ENCODE results near the gene NOTCH1.

DNA sequence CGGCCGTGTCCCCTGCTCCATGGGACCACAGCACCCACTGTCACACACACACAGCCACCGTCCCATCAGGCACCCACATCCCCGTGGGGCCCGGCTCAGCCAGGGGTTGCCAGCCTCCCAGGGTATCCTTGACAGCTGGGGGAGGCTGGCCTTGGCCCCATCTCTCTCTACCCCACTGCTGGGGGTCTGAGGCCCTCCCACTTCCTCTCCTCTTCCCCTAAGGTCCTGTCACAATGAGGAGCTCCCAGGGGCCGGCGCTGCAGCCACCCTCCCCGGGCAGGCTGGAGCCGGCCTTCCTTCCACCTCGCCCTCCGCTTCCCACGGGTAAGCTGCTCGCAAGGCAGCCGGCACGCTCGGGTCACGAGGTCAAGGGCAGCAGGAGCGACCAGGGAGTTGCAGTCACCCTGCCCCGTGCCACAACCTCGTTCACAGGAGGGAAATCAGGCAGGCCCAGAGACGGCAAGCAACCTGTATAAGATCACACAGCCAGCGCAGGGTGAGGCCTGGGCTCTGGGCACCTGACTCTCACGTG, 38.6 kb upstream of the NOTCH1 start:
- TF ChIP-seq, protein P1, sequence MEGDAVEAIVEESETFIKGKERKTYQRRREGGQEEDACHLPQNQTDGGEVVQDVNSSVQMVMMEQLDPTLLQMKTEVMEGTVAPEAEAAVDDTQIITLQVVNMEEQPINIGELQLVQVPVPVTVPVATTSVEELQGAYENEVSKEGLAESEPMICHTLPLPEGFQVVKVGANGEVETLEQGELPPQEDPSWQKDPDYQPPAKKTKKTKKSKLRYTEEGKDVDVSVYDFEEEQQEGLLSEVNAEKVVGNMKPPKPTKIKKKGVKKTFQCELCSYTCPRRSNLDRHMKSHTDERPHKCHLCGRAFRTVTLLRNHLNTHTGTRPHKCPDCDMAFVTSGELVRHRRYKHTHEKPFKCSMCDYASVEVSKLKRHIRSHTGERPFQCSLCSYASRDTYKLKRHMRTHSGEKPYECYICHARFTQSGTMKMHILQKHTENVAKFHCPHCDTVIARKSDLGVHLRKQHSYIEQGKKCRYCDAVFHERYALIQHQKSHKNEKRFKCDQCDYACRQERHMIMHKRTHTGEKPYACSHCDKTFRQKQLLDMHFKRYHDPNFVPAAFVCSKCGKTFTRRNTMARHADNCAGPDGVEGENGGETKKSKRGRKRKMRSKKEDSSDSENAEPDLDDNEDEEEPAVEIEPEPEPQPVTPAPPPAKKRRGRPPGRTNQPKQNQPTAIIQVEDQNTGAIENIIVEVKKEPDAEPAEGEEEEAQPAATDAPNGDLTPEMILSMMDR (IDR thresholded peaks at IDR 0.05; ENCODE audit: insufficient read depth, low read length, poor library complexity, severe bottlenecking) = no peak
- TF ChIP-seq EZH2phosphoT487 (conservative IDR thresholded peaks at IDR 0.05; ENCODE audit: low read length) = no peak
